Fibroblast of the aortic adventitia (primary cell): ENCODE measurements around the gene ZMYND8. TPM values are rescaled to one million over a fixed set of nuclear protein-coding genes. Genes with fewer than 3 reads are reported as not detected.
A peak's percentile ranks its signal among the peaks of the same experiment; 100 is the strongest.
"Not testable (repeated sequence)": the region's sequence is repeated elsewhere in the genome, so short reads cannot be mapped to it uniquely, and the experiment has no call there.

Experiments used
- DNase-seq: peaks from one replicate; pipeline ENCODE4 v3.0.0-alpha.2; 2010; ENCODE audit warnings: low read depth
- H3K4me3 ChIP-seq: 2 replicates; pipeline ENCODE4 v1.5.1; 2011; ENCODE audit warnings: low read depth, mild to moderate bottlenecking, control low read depth, low read length, moderate library complexity
- total RNA-seq: library from RNA; depleted of rRNA; stranded (reverse); fragments of >200 nt; gene quantifications from 2 replicates; pipeline ENCODE4 v1.2.3, GENCODE V29; 2012; ENCODE audit warnings: low replicate concordance
- TF ChIP-seq, protein P1 (sequence below): IDR thresholded peaks from 2 replicates; pipeline ENCODE4 v1.5.1; 2011; ENCODE audit warnings: mild to moderate bottlenecking, low read length, control low read depth, inconsistent platforms; ENCODE audit not compliant: insufficient read depth

Gene ZMYND8
- total RNA-seq, 1 donor, result 24.0 TPM

DNA sequence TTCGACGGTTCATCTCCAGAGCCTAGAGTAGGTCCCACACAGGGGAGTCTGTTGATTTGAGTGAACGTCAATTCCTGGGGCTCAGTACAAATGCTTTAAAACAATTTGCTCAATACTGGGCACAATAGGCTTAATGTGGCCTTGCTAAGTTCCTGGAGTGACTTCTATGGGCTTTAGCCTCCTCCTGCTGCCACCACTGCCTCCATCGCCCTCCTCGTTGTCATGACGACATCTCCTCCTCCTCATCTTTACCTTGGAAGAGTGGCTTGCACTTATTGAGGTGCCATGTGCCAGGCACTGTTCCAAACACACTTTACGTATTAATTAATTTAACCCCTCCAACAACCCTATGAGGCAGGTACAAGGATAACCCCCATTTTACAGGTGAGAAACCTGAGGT lies 11.8 kb upstream of the ZMYND8 start:
- DNase-seq, result no peak
- no peak overlapping the region for H3K4me3 ChIP-seq
- TF ChIP-seq, protein P1, sequence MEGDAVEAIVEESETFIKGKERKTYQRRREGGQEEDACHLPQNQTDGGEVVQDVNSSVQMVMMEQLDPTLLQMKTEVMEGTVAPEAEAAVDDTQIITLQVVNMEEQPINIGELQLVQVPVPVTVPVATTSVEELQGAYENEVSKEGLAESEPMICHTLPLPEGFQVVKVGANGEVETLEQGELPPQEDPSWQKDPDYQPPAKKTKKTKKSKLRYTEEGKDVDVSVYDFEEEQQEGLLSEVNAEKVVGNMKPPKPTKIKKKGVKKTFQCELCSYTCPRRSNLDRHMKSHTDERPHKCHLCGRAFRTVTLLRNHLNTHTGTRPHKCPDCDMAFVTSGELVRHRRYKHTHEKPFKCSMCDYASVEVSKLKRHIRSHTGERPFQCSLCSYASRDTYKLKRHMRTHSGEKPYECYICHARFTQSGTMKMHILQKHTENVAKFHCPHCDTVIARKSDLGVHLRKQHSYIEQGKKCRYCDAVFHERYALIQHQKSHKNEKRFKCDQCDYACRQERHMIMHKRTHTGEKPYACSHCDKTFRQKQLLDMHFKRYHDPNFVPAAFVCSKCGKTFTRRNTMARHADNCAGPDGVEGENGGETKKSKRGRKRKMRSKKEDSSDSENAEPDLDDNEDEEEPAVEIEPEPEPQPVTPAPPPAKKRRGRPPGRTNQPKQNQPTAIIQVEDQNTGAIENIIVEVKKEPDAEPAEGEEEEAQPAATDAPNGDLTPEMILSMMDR, result no peak

DNA sequence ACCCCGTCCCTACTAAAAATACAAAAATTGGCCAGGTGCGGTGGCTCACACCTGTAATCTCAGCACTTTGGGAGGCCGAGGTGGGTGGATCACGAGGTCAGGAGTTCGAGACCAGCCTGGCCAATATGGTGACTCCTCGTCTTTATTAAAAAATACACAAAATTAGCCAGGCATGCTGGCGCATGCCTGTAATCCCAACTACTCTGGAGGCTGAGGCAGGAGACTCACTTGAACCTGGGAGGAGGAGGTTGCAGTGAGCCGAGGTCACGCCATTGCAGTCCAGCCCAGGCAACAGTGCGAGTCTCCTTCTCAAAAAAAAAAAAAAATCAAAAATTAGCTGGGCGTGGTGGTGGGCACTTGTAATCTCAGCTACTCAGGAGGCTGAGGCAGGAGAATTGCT lies 9.8 kb upstream of the ZMYND8 start:
- DNase-seq, H3K4me3 ChIP-seq: not testable (repeated sequence)

DNA sequence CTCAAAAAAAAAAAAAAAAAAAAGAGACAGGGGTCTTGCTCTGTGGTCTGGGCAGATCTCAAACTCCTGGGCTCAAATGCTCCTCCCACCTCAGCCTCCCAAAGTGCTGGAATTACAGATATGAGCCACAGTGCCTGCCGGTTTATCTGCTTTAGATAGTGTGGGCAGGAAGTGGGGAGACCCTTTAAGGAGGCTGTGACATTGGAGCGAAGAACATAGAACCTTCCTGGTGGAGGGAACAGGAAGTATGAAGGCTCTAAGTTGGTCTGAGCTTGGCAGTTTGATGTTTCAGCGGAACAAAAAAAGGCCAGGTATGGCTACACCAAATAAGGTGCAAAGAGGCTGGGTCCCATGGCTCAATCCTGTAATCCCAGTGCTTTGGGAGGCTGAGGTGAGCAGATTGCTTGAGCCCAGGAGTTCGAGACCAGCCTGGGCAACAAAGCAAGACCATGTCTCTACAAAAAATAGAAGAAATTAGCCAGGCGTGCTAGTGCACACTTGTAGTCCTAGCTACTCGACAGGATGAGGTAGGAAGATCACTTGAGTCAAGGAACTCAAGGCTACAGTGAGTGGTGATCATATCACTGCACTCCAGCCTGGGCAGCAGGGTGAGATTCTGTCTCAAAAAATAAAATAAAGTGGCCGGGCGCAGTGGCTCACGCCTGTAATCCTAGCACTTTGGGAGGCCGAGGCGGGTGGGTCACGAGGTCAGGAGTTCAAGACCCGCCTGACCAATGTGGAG lies 8.7 kb upstream of the ZMYND8 start:
- DNase-seq, result no peak
- no peak overlapping the region for H3K4me3 ChIP-seq
- TF ChIP-seq, protein P1, result no peak

DNA sequence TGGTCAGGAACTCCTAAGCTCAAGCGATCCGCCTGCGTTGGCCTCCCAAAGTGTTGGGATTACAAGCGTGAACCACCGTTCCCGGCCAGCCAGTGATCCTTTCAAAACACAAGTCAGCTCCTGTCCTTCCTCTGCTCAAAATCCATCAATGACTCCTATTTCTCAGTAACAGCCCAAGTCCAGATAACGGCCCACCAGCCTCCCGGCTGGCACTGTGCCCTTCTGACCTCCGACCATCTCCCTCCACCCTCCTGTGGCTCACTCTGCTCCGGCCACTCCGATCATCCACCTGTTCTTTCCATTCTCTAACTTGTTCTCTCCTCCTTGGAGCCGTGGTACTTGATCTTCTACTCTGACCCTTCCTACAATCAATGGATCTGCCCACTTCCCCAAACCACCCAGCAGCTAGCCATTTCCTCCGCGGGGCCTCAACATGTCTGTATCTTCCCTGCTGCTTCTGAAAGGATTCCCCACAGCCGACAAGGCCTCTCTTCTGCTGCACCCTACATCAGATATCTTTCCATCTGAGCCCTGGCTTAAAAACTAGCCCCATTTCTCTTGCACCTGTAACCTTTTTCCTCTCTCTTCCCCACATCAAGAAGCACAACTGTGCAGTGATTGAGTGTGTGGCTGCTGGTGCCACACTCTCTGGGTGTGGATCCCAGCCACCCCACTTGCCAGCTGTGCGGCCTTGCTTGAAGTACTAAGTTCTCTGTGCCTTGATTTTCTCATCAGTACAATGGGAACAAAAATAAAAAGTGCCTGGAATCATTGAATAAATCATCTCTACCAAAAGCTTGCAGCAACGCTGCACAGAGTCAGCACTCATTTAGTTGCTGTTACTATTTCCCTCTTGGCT lies 6.1 kb upstream of the ZMYND8 start:
- no peak for DNase-seq
- H3K4me3 ChIP-seq, result no peak overlapping the region
- TF ChIP-seq, protein P1, result no peak

DNA sequence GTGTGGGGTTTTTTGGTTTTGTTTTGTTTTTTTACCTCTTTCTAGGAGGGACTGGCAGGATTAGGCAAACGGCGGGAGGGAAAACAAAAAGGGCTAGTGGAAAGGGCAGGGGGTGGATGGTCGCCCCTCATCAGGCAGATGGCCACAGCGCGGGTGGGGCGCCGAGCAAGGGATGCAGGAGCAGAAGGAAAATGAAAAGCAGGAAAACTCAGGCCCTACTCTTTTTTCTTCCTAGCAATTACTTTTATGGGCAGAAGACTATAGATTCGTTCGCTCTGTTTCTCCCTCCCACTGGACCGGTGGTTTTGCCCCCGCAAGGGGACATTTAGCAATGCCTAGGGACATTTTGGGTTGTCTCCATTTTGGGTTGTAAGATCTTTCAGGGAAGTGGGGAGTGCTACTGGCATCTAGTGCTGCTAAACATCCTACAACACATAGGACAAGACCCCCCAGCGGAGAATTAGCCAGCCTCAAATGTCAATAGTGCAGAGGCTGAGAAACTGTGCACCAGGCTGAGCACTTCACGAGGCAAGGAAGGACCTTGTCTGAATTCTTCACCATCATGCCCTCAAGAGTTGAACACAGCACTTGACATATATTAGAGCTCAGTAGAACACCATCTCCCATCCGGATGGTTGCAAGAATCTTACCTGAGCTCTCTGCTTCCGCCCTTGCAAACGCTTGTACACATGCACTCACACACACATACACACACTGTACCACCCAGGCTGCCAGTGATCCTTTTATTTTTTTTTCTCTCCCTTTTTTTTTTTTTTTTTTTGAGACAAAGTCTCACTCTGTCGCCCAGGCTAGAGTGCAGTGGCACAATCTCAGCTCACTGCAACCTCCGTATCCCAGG lies 4.8 kb upstream of the ZMYND8 start:
- H3K4me3 ChIP-seq, result no peak overlapping the region
- TF ChIP-seq, protein P1, result no peak

DNA sequence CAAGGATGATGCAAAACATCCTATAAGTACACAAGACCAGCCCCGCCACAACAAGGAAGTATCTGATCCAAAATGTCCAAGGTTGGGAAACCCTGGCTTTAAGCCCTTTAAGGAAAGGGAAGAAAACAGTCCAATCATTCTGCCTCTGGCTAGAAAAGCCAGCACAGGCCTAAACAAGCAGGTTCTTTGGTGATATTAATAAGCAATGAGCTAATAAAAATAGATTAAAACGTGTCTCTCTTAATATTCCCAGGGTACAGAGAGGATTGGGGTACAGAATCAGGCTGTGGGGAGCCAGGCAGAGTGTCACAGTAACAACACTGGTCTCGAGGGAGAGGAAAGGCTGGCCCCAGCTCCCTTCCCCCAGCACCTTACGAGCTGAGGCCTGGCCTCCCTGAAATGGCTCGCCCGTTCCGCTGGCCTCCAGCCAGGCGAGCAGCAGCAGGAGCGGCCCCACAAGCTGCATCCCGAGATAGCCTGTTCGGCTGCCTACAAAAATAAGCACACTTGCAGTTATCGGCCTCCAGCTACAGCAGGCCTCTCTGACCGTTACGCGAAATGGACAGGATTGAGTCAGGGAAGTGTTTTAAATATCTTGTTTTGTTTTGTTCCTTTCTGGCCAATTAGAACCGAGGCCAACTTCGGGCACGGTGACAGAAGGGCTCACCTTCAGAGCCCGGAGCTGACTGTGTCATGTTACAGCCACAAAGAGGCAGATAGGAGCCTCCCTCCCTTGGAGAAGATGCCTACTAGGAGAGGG lies 4.0 kb upstream of the ZMYND8 start:
- peak overlapping the region; percentile 22 for H3K4me3 ChIP-seq
- TF ChIP-seq, protein P1, result no peak
- DNase-seq, result peak; percentile 95

More for the DNA sequence above, 4.8 kb upstream of the ZMYND8 start:
- DNase-seq, result no peak
